ENCODE measurements around the gene SERPING1. TPM values are rescaled to one million over a fixed set of nuclear protein-coding genes. Genes with fewer than 3 reads are reported as not detected.

The SERPING1 gene
- 4.2 and 61.4 TPM in 2 replicates for total RNA-seq

DNA sequence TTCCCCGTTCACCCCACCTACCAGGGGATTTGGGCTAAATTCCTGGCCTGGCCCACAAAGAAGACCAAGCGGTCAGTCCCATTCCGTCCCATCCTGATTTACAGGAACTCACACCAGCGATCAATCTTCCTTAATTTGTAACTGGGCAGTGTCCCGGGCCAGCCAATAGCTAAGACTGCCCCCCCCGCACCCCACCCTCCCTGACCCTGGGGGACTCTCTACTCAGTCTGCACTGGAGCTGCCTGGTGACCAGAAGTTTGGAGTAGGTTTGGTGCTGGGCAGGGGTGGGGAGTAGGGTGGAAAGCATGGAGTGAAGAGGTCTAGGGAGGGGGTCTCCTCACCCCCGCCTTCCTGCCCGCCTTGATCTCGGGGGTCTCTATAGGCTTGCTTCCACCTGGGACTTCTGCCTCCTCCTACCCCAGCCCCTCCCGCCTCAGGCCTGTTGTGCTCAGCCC, at the start of gene SERPING1:
TSS of gene SERPING1 (plus strand) at position 225 of the 455 bp plus-strand sequence. CDS start 586 bp downstream, outside the sequence.
- DNase-seq (ENCODE audit: low read depth), result peak; percentile 21

GRCh38 chr11:57547854-57548377, 49.6 kb upstream of the SERPING1 start:
- no peak for DNase-seq (ENCODE audit: low read depth)

DNA sequence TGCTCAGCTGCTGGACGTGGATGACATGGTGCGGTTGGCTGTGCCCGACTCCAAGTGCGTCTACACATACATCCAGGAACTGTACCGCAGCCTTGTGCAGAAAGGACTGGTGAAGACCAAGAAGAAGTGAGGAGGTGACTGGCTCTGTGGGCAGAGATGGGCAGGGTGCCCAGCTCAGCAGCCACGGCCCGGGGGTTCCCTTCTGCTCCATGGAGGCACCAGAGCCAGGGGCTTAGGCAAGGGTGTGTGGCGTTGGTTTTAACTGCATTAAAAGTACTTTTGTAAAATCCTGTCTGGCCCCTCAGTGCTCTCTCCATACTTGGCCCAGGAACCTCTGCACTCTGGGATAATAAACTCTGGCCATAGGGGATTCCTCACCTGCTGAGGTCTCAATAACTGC, 47.5 kb upstream of the SERPING1 start:
- DNase-seq (ENCODE audit: low read depth), result no peak

DNA sequence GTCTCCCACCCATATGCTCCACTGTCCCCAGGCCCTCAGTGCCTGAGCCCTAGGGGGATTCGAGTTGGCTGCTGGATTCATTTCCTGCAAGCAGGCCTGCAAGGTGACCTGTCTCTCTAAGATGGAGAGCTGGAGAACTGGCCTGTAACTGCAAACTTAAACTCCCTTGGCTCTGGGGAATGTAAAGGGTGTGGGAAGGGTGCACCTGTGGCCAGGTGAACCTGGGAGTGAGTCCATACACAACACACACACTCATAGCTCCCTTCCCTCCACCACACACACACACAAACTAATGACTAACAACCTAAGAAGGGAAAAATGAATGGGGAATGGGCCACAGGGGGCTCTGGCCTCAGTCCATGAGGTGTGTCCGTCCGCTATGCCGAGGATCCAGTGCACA, 45.5 kb upstream of the SERPING1 start:
- no peak for DNase-seq (ENCODE audit: low read depth)

DNA sequence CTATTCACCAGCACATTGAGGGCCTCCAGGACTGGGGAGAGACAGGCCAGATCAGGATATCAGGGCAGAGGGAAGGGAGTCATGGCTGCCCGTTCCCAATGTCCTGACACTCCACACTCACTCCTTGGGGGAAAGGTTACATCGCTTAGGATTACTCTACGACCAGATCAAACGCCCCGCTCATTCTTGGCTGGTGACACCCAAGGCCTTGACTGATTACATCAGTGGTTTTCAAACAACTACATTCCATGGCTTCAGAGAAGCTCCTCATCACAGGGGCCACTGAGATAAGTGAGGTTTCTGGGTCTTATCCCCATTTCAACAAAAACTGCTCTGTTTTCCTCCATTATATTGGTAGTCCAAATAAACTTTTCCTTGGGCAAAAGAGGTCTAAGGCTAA, 45.0 kb upstream of the SERPING1 start:
- DNase-seq (ENCODE audit: low read depth), result no peak

- no peak for DNase-seq (ENCODE audit: low read depth)
Observed at GRCh38 chr11:57555393-57555792, 42.1 kb upstream of the SERPING1 start.

DNA sequence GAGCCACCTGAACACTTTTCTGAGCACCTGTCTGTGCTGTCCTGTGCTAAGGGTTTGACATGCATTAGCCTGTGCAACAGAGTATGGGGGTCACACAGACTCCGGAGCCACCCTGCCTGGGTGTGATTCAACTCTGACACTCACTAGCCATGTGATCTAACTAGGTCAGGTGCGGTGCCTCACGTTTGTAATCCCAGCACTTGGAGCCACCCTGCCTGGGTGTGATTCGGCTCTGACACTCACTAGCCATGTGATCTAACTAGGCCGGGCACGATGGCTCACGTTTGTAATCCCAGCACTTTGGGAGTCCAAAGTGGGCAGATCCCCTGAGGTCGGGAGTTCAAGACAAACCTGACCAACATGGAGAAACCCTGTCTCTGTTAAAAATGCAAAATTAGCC, 41.4 kb upstream of the SERPING1 start:
- DNase-seq (ENCODE audit: low read depth), result no peak

DNA sequence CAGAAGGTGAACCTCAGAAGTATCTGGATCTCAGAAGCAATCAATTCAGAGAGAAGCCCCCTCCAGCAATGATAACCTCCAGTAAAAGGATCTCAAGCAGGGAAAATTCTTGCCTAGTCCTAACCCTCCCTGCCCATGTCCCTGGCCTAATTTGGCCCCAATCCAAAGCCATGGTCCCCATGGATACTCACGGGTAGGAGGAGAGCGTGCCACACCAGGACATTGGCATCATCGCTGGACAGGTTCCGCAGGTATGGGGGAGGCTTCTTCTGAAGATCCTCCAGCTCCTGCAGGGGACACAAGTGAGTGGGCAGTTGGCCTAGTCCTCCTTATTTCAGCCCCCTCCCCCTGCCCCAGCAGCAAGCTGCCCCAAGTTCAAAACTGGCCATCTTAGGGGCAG, 37.3 kb upstream of the SERPING1 start:
- DNase-seq (ENCODE audit: low read depth), result no peak

- DNase-seq (ENCODE audit: low read depth), result no peak
Observed at GRCh38 chr11:57562596-57562995, 34.9 kb upstream of the SERPING1 start.

GRCh38 chr11:57566005-57566904, 31.2 kb upstream of the SERPING1 start:
- DNase-seq (ENCODE audit: low read depth), result peak; percentile 65

DNA sequence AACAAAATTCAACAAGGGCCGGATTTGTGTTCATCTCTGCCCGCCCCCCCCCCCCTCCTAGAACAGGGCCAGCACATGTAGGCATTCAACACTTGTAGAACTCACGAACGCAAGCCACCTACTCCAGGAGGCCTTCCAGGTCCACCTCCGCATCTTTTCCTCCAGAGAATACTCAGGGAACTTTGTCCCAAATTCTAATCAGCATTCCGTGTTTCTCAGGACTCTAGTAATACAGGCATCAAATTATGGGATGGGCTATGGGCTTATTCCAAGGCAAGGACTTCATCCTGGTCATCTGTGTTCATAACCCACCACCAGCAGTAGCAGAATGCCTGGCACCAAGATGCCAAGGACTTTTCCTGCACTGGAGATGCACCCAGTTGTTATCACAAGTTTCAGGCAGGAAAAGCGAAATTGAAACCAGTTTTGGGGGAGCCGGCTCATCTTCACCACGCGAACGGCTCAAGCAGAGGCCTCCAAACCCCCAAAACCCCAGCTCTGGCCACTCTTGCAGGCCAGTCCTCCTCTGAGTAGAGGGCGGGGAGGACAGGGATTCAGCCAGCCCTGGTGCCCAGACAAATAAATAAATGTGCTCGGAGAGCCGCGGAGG, 30.5 kb upstream of the SERPING1 start:
- DNase-seq (ENCODE audit: low read depth), result no peak

DNA sequence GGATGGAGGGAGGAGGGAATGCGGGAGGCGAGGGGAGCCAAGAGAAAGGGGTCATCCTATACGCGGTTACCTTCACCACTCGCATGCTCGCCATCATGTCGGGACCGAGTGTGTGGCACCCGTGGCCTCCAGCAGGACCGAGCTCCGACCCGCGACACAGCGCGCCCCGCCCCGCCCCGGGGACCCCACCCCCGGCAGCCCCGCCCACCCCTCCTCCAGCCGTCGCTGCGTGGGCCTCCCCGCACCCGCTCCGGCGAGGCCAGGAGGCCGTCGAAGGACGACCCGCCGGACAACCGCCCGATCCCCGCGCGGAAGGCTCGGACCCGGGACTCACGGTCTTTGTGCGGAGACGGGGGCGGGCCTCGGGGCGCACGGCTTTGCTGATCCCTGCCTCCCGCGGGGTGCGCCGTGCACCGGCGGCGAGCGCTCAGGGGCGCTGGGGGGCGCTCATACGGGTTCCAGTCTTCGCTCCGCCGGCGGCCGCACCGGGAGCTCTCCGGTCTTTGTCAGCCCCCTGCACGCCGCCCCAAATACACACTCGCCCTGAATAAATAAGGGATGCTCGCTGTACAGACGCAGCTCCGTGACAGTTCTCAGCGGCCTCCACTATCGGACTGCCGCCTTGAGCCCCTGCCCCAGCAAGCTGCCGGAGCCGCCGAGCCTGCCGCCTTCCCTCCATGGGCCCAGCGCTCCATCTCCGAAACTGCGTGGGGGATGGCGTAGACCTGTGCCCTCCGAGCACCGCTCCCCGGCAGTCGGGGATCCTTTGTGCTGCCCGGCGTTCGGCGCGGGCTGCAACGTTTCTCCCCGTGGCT, 29.8 kb upstream of the SERPING1 start, which contains the start of gene UBE2L6:
TSS of gene UBE2L6 (minus strand) at position 158 of the 815 bp plus-strand sequence. CDS start at position 97, 61 bp downstream.
- DNase-seq (ENCODE audit: low read depth), result no peak

- peak; percentile 44 for DNase-seq (ENCODE audit: low read depth)
Observed at GRCh38 chr11:57568330-57568766, 29.1 kb upstream of the SERPING1 start.

- DNase-seq (ENCODE audit: low read depth), result no peak
Observed at GRCh38 chr11:57571606-57572005, 25.9 kb upstream of the SERPING1 start.

DNA sequence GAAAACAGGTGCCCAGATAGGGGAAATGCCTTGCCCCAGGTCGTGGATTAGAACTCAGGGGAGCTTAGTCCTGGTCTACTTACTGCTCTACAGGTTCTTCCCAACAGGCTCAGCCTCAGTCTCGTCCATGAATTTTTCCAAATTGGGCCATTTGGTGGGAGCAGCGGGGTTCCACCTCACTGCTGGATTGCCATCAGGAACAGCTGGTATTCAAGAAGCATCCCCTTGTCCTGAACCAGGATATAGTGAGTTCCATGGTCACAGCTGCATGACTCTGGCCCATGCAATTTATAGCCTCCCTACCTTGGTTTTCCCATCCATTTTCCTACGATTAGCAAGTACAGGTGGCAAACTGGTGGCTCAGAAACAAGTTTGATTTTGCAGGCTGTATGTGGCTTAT, 23.4 kb upstream of the SERPING1 start:
- DNase-seq (ENCODE audit: low read depth), result no peak

- DNase-seq (ENCODE audit: low read depth), result no peak
Observed at GRCh38 chr11:57584341-57584740, 13.1 kb upstream of the SERPING1 start.

DNA sequence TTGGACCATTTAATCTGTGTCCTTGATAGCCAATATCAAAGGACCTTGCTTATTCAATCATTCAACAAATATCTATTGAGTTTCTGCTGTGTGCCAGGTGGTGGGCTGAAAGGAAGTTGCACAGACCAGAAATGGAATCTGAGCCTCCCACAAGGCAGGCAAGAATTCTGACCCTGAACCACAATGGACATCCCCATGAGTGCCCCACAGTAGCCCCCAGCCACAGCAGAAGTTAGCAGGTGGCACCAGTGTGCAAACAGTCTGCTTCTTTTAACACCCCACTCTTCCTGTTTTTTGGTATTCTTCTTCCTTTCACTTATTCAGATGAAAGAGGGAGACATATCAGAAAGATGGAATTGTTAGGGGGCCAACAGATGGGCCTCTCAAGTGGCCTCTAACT, 12.2 kb upstream of the SERPING1 start:
- DNase-seq (ENCODE audit: low read depth), result no peak

- no peak for DNase-seq (ENCODE audit: low read depth)
Observed at GRCh38 chr11:57586711-57587245, 10.7 kb upstream of the SERPING1 start.

- no peak for DNase-seq (ENCODE audit: low read depth)
Observed at GRCh38 chr11:57588046-57588710, 9.3 kb upstream of the SERPING1 start.

- no peak for DNase-seq (ENCODE audit: low read depth)
Observed at GRCh38 chr11:57596266-57596885, 1.1 kb upstream of the SERPING1 start.
